Transverse colon (tissue), 4 donors: Measurements from ENCODE around the gene DCAF17. TPM values are rescaled to one million over a fixed set of nuclear protein-coding genes. Genes with fewer than 3 reads are reported as not detected.

ENCODE experiments used
- DNase-seq: peaks from one replicate; pipeline ENCODE4 v3.0.0-alpha.2; 2019
- H3K27ac ChIP-seq, 4 donors: fragments of 200-600 bp; sonication (generic); 2 replicates each; pipeline ENCODE4 v1.5.1; 2016 to 2018; ENCODE audit warnings: inconsistent platforms in 4 of 4
- H3K27me3 ChIP-seq: fragments of 200-600 bp; sonication (generic); 2 replicates; pipeline ENCODE4 v1.5.1; 2017; ENCODE audit warnings: inconsistent platforms
- H3K36me3 ChIP-seq, 4 donors: fragments of 200-600 bp; sonication (generic); 2 replicates each; pipeline ENCODE4 v1.5.1; 2017 to 2019; ENCODE audit warnings: inconsistent platforms in 4 of 4
- H3K4me1 ChIP-seq, 4 donors: fragments of 200-600 bp; sonication (generic); 2 replicates each; pipeline ENCODE4 v1.5.1; 2017 to 2020; ENCODE audit warnings: inconsistent platforms in 4 of 4
- H3K4me3 ChIP-seq, 4 donors: fragments of 200-600 bp; sonication (generic); 1 replicate in 1 of 4; 2 replicates in 3 of 4; pipeline versions ENCODE4 v1.5.1 to v1.6.1; 2017 to 2019; ENCODE audit warnings: inconsistent platforms in 4 of 4
- H3K9me3 ChIP-seq, 2 donors: fragments of 200-600 bp; sonication (generic); 2 replicates each; pipeline ENCODE4 v1.5.1; 2017 to 2019; ENCODE audit warnings: inconsistent platforms in 2 of 2
- CTCF ChIP-seq, 5 experiments: fragments of 200-600 bp in 3 of 5; fragments of 450-650 bp in 2 of 5; sonication (generic) in 3 of 5; IDR thresholded peaks; 1 replicate in 2 of 5; 2 replicates in 3 of 5; pipeline ENCODE4 v1.5.1; 2016 to 2017; ENCODE audit warnings: antibody characterized with exemption in 5 of 5, inconsistent platforms in 3 of 5, mild to moderate bottlenecking in 2 of 5, moderate library complexity in 1 of 5
- EP300 ChIP-seq: sonication (generic); formaldehyde crosslinking; IDR thresholded peaks from one replicate; pipeline ENCODE4 v1.6.1; 2017; ENCODE audit warnings: antibody characterized with exemption, low read depth
- POLR2A ChIP-seq: fragments of 450-650 bp; IDR thresholded peaks from one replicate; pipeline ENCODE4 v1.6.1; 2016; ENCODE audit warnings: antibody characterized with exemption, mild to moderate bottlenecking, moderate library complexity
- POLR2AphosphoS5 ChIP-seq, 3 donors: sonication (generic); formaldehyde crosslinking; IDR thresholded peaks; one replicate each; pipeline ENCODE4 v1.6.1; 2016; ENCODE audit warnings: antibody characterized with exemption in 3 of 3
- WGBS, 2 donors: methylation state at CpG; one replicate each; pipeline ENCODE4 v1.1.5; 2018; ENCODE audit warnings: low coverage in 1 of 2; 5-methylcytosine and 5-hydroxymethylcytosine counted together
- in situ Hi-C, 4 donors: fragments of 200-750 bp; cut with MboI; loops; one replicate each; pipeline versions ENCODE4 v1.15.0 to v1.15.1; 2017; ENCODE audit warnings: low sequenced_read_pairs in 3 of 4, low pct_ligation_motif_present in 1 of 4, low pct_unique_long_range_greater_than_20kb in 1 of 4
- intact Hi-C: fragments of 100-400 bp; cut with DNase I; formaldehyde crosslinking; loops from one replicate; pipeline ENCODE4 v1.15.1; 2023; ENCODE audit warnings: low total_unique reads
- total RNA-seq, 4 donors: library from RNA; depleted of rRNA; stranded (reverse); fragments of >200 nt; gene quantifications; one replicate each; pipeline ENCODE4 v1.1.0, GENCODE V29; 2016

Gene DCAF17
- total RNA-seq, 4 donors from 2014 or later = 6.2 to 24.7 (median 19.2) TPM

- Histone ChIP-seq H3K4me1 (no peaks in the 10 kb centered on the region), H3K27ac (no peak overlapping the region), H3K4me3 (no peak overlapping the region), H3K27me3 (no peaks in the 10 kb centered on the region), H3K9me3 (no peaks in the 10 kb centered on the region), H3K36me3 (no peaks in the 10 kb centered on the region)
- TF ChIP-seq POLR2A (no peak), CTCF (IDR thresholded peaks at IDR 0.05) (no peak), EP300 (no peak)
- 80 to 81% methylated on average over 4 of the region's 4 CpGs for WGBS, 2 donors
- in situ Hi-C loops (loop anchor here in 3 of 4 donors (25.0 kb wide), 2 partner anchors 241 to 441 kb away; partner anchors contain the start of gene TLK1 (in 3 of the 3)), intact Hi-C loops (no loop called here)
- DNase-seq = no peak
These were observed 31.0 kb upstream of the DCAF17 start for GRCh38 chr2:171402906-171403580.

- in situ Hi-C loops = loop anchor here in 3 of 4 donors (25.0 kb wide), 2 partner anchors 242 to 442 kb away; partner anchors contain the start of gene TLK1 (in 3 of the 3)
- H3K27me3 ChIP-seq = no peaks in the 10 kb centered on the region
These were observed 29.8 kb upstream of the DCAF17 start for GRCh38 chr2:171404261-171404660.

GRCh38 chr2:171404719-171405118 is 29.3 kb upstream of the DCAF17 start:
- intact Hi-C loops = no loop called here
- Histone ChIP-seq H3K4me3 (no peak overlapping the region), H3K9me3 (no peaks in the 10 kb centered on the region), H3K27me3 (no peaks in the 10 kb centered on the region), H3K4me1 (no peaks in the 10 kb centered on the region), H3K36me3 (no peaks in the 10 kb centered on the region), H3K27ac (no peak overlapping the region)
- whole genome bisulfite sequencing, 2 donors = 81 to 83% methylated on average over 2 of the region's 2 CpGs
- in situ Hi-C loops = loop anchor here in 3 of 4 donors (25.0 kb wide), 2 partner anchors 242 to 442 kb away; partner anchors contain the start of gene TLK1 (in 3 of the 3)
- no peak for TF ChIP-seq POLR2AphosphoS5 (IDR thresholded peaks at IDR 0.05)
- TF ChIP-seq CTCF (IDR thresholded peaks at IDR 0.05) = no peak
- TF ChIP-seq POLR2A = no peak
- TF ChIP-seq EP300 = no peak
- no peak for DNase-seq

More at GRCh38 chr2:171404261-171404660, 29.8 kb upstream of the DCAF17 start:
- H3K27ac ChIP-seq = no peak overlapping the region
- 87 to 89% methylated on average over 4 to 5 of the region's 5 CpGs for WGBS, 2 donors
- intact Hi-C loops = no loop called here
- H3K9me3 ChIP-seq = no peaks in the 10 kb centered on the region
- no peak for DNase-seq
- no peak for TF ChIP-seq POLR2AphosphoS5 (IDR thresholded peaks at IDR 0.05)
- TF ChIP-seq EP300 = no peak
- TF ChIP-seq CTCF (IDR thresholded peaks at IDR 0.05) = no peak
- TF ChIP-seq POLR2A = no peak
- H3K4me1 ChIP-seq = no peaks in the 10 kb centered on the region
- no peaks in the 10 kb centered on the region for H3K36me3 ChIP-seq
- no peak overlapping the region for H3K4me3 ChIP-seq

GRCh38 chr2:171405546-171405945 is 28.5 kb upstream of the DCAF17 start:
- in situ Hi-C loops = loop anchor here in 3 of 4 donors (25.0 kb wide), 2 partner anchors 243 to 443 kb away; partner anchors contain the start of gene TLK1 (in 3 of the 3)
- 97 to 100% methylated on average over 1 of the region's 1 CpG for WGBS, 2 donors
- no peaks in the 10 kb centered on the region for H3K9me3 ChIP-seq

More at GRCh38 chr2:171405546-171405945, 28.5 kb upstream of the DCAF17 start:
- TF ChIP-seq CTCF (IDR thresholded peaks at IDR 0.05) (no peak), POLR2A (no peak), EP300 (no peak), POLR2AphosphoS5 (IDR thresholded peaks at IDR 0.05) (no peak)
- Histone ChIP-seq H3K4me1 (peaks cover 0 to 4% (median 0%) of the 10 kb centered on the region in 4 donors), H3K4me3 (no peak overlapping the region), H3K36me3 (no peaks in the 10 kb centered on the region), H3K27me3 (no peaks in the 10 kb centered on the region), H3K27ac (no peak overlapping the region)
- intact Hi-C loops = no loop called here
- DNase-seq = no peak
